A673 (cell line): Measurements from ENCODE around the gene SERPINB7.

Source experiments
- CTCF ChIP-seq: fragments of 300-800, 200-600 bp; sonication (generic); conservative IDR thresholded peaks from 2 replicates; pipeline ENCODE4 v1.5.1; 2017; ENCODE audit warnings: low read depth, mild to moderate bottlenecking, antibody characterized with exemption, low read length, moderate library complexity, mixed read lengths
- EZH2 ChIP-seq: fragments of 200-600 bp; sonication (generic); IDR thresholded peaks from 2 replicates; pipeline ENCODE4 v1.6.1; 2017; ENCODE audit warnings: borderline replicate concordance, low read depth, mild to moderate bottlenecking, mixed read lengths, antibody characterized with exemption, low read length; ENCODE audit not compliant: poor library complexity, severe bottlenecking

GRCh38 chr18:63752636-63753035, 22.6 kb upstream of the SERPINB7 start:
- no peak for TF ChIP-seq CTCF
- no peak for TF ChIP-seq EZH2
